ENCODE results near the gene MIEF1.

MIEF1 gene

DNA sequence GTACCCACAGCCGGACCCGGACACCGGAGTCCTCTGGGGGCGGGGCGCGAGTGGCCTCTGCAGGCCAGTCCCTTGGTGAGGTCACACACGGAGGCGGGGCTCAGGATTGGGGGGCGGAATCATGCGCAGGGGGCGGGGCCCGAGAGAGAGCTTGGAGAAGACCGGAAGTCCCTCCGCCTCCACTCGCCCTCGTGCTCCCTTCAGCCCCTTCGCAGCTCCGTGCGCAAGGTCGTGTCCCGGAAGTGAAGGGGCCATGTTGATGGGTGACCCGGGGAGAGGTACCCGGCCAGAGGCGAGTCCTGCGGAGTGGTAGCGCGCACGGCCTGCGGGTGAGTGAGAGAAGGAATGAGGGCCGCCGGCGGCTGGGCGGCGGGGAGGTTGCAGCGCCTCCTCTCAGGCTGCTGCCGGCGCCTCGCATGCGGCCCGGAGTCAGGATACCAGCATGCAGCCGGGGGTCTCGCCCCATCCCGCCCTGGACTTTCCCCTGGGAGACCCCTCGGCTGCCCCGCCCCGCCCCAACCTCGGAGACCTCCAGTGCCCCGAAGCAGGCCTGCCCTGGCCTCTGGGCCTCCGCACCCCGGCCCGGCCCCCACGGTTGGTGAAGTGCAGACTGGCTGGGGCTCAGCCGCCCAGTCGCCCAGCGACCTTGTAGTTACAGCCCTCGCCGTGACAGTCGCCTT lies at the start of gene MIEF1:
Gene MIEF1 (plus strand): TSS at position 182 of the 680 bp plus-strand sequence. CDS start 9,005 bp downstream, outside the sequence.
- H3K4me3 Mint-ChIP-seq = peak within 1 kb of the TSS; percentile 84
- ATAC-seq = peak; percentile 98
- no peaks in the 10 kb centered on the region for H3K9me3 Mint-ChIP-seq
- H3K36me3 Mint-ChIP-seq = peaks cover 28% of the 10 kb centered on the region
- H3K27me3 Mint-ChIP-seq = no peaks in the 10 kb centered on the region
- H3K27ac Mint-ChIP-seq = peak within 1 kb of the TSS; percentile 78
- peaks cover 44% of the 10 kb centered on the region for H3K4me1 Mint-ChIP-seq

DNA sequence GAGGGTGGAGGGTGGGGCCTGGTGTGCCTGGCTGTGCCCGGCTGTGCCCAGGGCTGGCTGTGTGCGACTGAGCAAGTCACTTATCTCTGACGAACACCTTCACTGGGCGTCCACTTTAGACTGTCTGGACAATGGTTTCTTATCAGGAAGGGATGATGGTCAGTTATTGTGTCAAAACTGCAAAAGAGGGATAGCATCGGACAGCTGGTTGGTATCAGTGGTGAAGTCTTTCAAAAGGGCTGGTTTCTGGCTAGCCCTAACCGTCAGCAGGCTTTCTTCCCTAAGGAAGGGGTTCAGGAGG lies 49.4 kb upstream of the MIEF1 start:
- no peak for ATAC-seq
- H3K4me3 Mint-ChIP-seq = no peak overlapping the region
- no peaks in the 10 kb centered on the region for H3K27me3 Mint-ChIP-seq
- peaks cover 82% of the 10 kb centered on the region for H3K4me1 Mint-ChIP-seq
- H3K27ac Mint-ChIP-seq = peak overlapping the region; percentile 56
- H3K9me3 Mint-ChIP-seq = no peaks in the 10 kb centered on the region
- peaks cover 12% of the 10 kb centered on the region for H3K36me3 Mint-ChIP-seq

DNA sequence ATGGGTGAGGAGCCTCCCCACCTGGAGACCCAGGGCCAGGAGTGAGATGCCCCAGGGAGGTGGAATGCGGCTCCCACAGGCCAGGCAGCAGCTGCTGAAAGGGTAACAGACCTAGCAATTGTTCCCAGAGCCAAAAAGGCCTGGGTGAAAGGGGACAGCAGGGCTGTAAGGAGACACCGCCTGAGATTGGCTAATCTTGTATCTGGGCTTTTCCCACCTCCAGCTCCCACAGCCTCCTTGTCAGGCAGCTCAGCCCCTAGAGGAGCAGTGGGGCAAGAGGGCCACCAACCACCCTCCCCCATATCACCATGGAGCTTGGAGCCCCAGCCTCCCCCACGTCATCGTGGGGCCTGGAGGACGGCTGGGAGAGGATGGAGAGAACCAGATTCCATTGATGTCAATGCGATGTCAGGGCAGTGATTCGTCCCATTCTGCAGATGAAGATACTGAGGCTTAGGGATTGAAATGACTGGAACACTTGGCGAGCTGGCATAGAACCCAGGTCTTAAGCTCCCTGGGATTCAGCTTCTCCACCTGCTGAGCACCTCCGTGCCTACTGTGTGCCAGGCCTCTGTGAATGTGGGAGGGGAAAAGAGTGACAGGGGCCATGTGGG lies 48.2 kb upstream of the MIEF1 start:
- H3K4me1 Mint-ChIP-seq = peaks cover 80% of the 10 kb centered on the region
- no peak overlapping the region for H3K4me3 Mint-ChIP-seq
- H3K9me3 Mint-ChIP-seq = no peaks in the 10 kb centered on the region
- no peaks in the 10 kb centered on the region for H3K27me3 Mint-ChIP-seq
- H3K27ac Mint-ChIP-seq = peak overlapping the region; percentile 63
- peaks cover 12% of the 10 kb centered on the region for H3K36me3 Mint-ChIP-seq
- ATAC-seq = no peak

DNA sequence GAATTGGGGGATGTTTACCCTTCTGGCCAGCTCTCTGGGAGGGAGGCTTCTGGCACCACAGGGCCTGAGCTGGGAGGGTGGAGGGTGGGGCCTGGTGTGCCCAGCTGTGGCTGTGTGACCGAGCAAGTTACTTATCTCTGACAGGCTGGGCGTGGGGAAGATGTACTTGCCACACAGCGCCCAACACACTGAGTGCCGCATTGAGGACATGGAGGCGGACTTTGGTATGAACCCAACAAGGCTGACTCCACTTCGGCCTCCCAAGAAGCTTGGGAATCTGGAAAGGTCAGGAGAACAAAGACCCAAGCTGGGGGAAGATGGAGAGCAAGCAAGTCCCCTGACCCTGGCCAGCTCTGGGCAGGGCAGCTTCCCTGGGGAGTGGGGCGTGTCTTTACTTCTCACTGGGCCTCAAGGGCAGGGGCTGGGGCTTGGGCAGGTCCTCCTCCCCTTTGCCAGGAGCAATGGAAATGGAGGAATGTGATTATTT lies 47.7 kb upstream of the MIEF1 start:
- no peaks in the 10 kb centered on the region for H3K27me3 Mint-ChIP-seq
- peak overlapping the region; percentile 63 for H3K27ac Mint-ChIP-seq
- ATAC-seq = no peak

DNA sequence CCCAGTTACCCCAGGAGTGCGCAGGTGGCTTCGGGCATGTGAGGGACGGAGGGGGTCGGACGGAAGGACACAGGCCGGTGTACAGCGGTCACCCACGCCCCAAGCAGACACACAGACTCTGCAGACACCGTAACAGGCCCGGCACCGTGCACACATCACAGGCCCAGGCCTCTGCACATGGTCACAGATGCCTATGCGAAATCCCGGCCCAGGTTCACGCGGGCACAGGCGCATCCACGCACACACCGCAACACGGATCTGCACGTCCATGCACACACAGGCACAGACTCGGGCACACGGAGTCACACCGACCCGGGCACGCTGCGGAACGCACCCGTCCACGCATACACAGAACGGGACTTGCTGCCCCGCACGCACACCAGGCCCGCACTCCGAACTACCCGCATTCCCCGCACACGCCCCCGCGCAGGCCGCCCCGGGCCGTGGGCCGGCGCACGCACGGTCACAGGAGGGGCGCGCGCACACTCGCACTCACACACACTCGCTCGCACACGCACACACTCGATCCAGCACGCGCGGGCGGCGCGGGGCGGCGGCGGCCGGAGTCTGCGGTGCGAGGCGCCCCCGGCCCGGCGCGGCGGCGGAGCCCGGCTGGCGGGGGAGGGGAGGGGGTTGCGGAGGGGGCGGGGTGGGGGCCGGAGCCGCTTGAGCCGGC lies 45.4 kb upstream of the MIEF1 start, which contains the start of gene MGAT3:
Gene MGAT3 (plus strand): TSS at position 491 of the 676 bp plus-strand sequence. CDS start 30,336 bp downstream, outside the sequence.
- no peaks in the 10 kb centered on the region for H3K9me3 Mint-ChIP-seq
- peaks cover 75% of the 10 kb centered on the region for H3K4me1 Mint-ChIP-seq

More for the DNA sequence above, 47.7 kb upstream of the MIEF1 start:
- no peaks in the 10 kb centered on the region for H3K9me3 Mint-ChIP-seq
- peaks cover 77% of the 10 kb centered on the region for H3K4me1 Mint-ChIP-seq
- H3K4me3 Mint-ChIP-seq = no peak overlapping the region
- H3K36me3 Mint-ChIP-seq = peaks cover 12% of the 10 kb centered on the region

DNA sequence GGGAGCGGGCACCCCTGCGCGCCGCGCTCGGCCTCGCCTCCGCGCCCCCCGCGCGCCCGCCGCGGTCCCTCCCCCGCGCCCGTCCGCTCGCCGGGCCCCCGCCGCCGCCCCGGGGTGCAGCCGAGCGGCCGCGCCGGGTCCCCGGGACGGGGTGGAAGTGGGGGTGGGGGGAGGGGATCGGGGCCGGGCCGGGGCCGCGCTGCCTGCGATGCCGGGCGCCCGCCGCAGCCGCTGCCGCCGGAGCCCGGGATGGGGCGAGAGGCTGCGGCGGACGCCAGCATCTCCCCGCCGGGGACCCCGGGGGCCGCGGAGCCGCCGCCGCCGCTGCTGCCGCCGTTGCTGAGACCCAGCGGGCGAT lies 44.9 kb upstream of the MIEF1 start:
- peak; percentile 53 for ATAC-seq
- H3K4me3 Mint-ChIP-seq = no peak overlapping the region
- no peaks in the 10 kb centered on the region for H3K9me3 Mint-ChIP-seq
- H3K27me3 Mint-ChIP-seq = no peaks in the 10 kb centered on the region
- H3K4me1 Mint-ChIP-seq = peaks cover 75% of the 10 kb centered on the region
- H3K27ac Mint-ChIP-seq = no peak overlapping the region
- H3K36me3 Mint-ChIP-seq = peaks cover 12% of the 10 kb centered on the region

More for the DNA sequence above, 45.4 kb upstream of the MIEF1 start, which contains the start of gene MGAT3:
- H3K4me3 Mint-ChIP-seq = peak within 1 kb of the TSS; percentile 62
- peaks cover 12% of the 10 kb centered on the region for H3K36me3 Mint-ChIP-seq
- H3K27ac Mint-ChIP-seq = peak within 1 kb of the TSS; percentile 85
- peak; percentile 17 for ATAC-seq
- H3K27me3 Mint-ChIP-seq = no peaks in the 10 kb centered on the region

DNA sequence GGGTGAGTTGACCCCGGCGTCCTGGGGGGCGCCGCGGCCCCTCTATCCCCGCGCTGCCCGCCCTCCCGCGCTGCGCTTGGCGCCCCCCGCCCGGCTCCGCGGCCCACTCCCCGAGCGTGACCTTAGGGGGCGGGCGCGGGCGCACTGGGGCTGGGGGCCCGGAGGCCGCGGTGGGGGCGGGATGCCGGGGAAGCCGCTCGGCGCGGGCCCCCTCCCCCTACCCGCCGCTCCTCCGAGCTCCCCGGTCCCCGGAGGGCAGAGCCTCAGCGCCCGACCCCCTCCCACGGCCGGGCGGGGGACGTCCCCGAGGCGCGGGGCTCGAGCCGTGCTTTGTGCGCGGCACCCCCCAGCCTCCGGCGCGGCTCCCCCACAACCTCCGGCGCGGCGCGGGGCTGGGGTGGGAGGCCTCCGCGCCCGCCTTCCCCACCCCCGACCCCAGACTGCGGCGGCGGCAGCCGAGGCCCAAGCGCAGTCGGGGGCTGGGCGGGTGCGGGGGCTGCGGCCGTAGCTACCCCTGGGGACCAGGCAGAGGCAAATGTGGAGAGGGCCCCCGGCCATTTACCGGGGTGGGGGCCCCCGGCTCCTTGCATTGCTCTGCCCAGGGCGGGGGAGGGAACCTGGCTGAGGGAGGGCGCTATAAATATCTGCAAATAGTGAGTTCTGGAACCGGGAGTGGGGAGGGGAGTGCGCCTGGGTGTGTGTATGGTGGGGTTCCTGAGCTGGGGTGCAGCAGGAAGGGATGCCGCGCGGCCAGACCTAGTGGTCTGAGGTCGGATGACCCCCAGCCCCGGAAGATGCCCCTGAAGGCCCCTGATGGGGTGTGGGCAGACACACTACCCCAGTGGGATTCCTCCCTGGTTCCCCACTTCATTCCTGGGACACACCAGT lies 44.3 kb upstream of the MIEF1 start:
- ATAC-seq = peak; percentile 64
- H3K36me3 Mint-ChIP-seq = peaks cover 12% of the 10 kb centered on the region
- H3K27me3 Mint-ChIP-seq = no peaks in the 10 kb centered on the region

DNA sequence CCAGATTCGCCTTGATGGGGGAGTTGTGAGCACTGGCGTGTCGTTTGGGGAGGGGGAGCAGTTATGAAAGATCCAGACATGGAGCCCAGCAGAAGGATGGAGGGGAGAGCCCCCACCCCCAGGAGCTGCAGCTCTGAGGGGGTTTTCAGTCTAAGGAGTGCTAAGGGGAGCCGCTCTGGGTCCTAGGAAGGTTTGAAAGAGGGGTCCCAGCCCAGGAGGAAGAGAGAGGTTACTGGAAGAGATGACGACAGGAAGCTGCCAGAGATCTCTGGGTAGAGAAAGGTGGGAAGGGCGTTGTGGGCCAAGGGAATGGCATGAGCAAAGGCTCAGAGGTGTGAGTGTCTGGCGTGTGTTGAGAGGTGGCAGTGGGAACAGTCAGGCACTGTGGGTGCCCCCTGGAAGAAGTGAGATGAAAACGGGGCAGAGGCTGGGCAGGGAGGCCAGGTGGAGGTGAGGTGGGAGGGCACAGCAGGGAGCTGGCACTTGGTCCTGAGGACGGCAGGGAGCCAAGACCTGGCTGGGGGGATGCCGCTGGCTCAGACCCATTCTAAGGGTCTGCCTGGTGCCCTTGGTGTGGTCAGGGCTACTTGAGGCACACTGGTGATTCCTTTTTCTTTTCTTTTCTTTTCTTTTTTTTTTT lies 43.5 kb upstream of the MIEF1 start:
- peaks cover 78% of the 10 kb centered on the region for H3K4me1 Mint-ChIP-seq
- ATAC-seq = no peak
- H3K27ac Mint-ChIP-seq = peak overlapping the region; percentile 85
- H3K27me3 Mint-ChIP-seq = no peaks in the 10 kb centered on the region
- peak overlapping the region; percentile 82 for H3K4me3 Mint-ChIP-seq
- H3K9me3 Mint-ChIP-seq = no peaks in the 10 kb centered on the region
- H3K36me3 Mint-ChIP-seq = peaks cover 12% of the 10 kb centered on the region

More for the DNA sequence above, 44.3 kb upstream of the MIEF1 start:
- Mint-ChIP-seq H3K4me3 (peak overlapping the region; percentile 82), H3K27ac (peak overlapping the region; percentile 85), H3K9me3 (no peaks in the 10 kb centered on the region), H3K4me1 (peaks cover 75% of the 10 kb centered on the region)

DNA sequence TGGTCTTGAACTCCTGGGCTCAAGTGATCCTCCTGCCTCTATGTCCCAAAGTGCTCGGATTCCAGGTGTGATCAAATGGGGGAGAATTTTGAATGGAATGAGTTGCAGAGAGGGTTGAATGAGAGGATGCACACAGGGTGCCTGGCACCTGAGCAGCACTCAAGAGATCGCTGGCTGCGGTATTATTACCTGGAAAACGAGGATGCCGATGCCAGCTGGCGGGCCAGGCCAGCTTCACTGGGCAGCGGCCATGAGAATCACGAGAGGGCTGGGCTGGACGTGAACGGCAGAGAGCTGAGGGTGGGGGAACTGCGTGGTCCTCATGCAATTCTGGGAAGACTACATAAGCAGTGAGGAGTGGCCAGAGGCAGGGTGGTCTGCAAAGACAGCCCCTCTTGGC lies 42.4 kb upstream of the MIEF1 start:
- H3K4me3 Mint-ChIP-seq = no peak overlapping the region
- H3K27me3 Mint-ChIP-seq = no peaks in the 10 kb centered on the region
- H3K36me3 Mint-ChIP-seq = peaks cover 11% of the 10 kb centered on the region
- peak overlapping the region; percentile 85 for H3K27ac Mint-ChIP-seq
- ATAC-seq = no peak
- H3K4me1 Mint-ChIP-seq = peaks cover 78% of the 10 kb centered on the region
- H3K9me3 Mint-ChIP-seq = no peaks in the 10 kb centered on the region

DNA sequence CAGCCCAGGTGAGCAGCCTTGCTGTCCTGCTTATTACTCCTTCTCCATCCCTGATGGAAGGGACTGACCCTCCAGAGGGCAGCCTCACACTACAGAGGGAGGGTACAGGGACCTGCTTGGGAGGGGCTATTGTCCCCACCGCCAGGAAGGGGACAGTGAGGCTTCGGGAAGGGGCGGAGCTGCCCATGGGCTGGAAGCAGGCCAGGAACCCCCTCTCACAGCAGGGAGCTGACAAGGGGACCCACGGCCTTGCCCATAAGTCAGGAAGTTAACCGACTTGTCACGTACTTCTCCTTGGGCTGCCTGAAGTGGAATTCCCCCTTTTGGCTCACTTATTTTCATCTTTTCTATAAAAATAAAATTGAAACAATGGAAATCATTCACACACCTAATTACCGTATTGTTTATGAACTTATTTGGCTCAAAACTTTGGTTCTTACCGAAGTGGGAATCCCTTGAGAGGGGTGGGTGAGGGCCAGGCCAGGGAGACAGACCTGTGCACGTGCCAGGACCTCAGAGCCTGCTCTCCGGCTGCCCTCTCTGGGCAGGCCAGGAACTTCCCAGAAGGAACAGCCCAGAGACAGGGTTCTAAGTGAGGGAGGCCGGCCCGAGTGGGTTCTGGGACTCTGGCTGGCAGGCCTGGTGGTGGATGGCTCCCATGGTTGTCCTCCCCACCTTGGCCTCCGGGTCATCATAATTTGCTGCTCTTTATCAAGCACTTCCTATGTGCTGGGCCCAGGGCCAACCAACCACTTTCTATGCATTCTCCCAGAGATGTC lies 39.5 kb upstream of the MIEF1 start:
- peak overlapping the region; percentile 97 for H3K27ac Mint-ChIP-seq
- peak overlapping the region; percentile 17 for H3K4me3 Mint-ChIP-seq

DNA sequence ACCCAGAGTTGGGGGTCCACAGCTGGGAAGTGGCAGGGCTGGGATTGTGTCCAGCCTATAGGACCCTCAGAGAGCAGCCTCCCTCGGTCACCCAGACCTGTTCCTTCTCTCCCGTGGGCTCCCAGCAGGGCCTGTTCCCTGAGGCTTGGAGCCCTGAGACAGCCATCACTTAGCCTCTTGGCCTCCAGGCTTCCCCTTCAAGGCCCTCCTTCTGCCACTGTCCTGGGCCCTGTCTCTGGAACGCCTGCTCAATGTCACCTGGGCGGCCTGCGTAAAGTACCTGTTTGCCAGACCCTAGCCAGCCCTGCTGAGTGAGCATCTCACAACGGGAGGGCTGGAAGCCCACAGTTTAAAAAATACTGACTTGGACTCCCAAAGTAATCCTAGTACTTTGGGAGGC lies 38.8 kb upstream of the MIEF1 start:
- no peak overlapping the region for H3K4me3 Mint-ChIP-seq
- peaks cover 94% of the 10 kb centered on the region for H3K4me1 Mint-ChIP-seq
- H3K9me3 Mint-ChIP-seq = no peaks in the 10 kb centered on the region

More for the DNA sequence above, 39.5 kb upstream of the MIEF1 start:
- no peak for ATAC-seq
- Mint-ChIP-seq H3K36me3 (no peaks in the 10 kb centered on the region), H3K9me3 (no peaks in the 10 kb centered on the region), H3K4me1 (peaks cover 92% of the 10 kb centered on the region), H3K27me3 (no peaks in the 10 kb centered on the region)

DNA sequence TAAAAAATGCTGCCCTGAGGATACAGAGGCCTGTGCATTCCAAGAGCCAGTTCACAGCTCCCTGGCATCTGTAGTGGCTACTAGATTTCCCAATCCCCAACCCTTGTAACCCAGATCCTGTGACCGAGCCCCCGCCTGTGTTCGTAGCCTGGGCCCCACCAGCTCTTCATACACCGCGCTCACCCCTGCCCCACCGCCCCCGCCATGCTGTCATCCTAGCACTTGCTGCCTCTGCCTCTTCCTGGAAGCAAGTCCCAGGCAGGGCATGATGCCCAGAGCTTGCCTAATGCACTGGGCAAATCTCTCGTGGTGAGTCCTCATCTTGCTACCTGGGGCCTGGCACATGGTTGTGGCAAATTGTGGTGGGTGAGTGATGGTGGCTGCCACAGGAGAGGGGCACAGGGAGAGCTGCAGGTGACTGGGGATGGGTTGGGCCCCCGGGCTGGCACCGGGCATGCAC lies 38.1 kb upstream of the MIEF1 start:
- ATAC-seq = no peak
- Mint-ChIP-seq H3K27ac (peak overlapping the region; percentile 97), H3K36me3 (no peaks in the 10 kb centered on the region), H3K9me3 (no peaks in the 10 kb centered on the region), H3K4me1 (peaks cover 94% of the 10 kb centered on the region), H3K27me3 (no peaks in the 10 kb centered on the region), H3K4me3 (no peak overlapping the region)

More for the DNA sequence above, 38.8 kb upstream of the MIEF1 start:
- no peak for ATAC-seq
- Mint-ChIP-seq H3K27ac (peak overlapping the region; percentile 97), H3K36me3 (no peaks in the 10 kb centered on the region), H3K27me3 (no peaks in the 10 kb centered on the region)

DNA sequence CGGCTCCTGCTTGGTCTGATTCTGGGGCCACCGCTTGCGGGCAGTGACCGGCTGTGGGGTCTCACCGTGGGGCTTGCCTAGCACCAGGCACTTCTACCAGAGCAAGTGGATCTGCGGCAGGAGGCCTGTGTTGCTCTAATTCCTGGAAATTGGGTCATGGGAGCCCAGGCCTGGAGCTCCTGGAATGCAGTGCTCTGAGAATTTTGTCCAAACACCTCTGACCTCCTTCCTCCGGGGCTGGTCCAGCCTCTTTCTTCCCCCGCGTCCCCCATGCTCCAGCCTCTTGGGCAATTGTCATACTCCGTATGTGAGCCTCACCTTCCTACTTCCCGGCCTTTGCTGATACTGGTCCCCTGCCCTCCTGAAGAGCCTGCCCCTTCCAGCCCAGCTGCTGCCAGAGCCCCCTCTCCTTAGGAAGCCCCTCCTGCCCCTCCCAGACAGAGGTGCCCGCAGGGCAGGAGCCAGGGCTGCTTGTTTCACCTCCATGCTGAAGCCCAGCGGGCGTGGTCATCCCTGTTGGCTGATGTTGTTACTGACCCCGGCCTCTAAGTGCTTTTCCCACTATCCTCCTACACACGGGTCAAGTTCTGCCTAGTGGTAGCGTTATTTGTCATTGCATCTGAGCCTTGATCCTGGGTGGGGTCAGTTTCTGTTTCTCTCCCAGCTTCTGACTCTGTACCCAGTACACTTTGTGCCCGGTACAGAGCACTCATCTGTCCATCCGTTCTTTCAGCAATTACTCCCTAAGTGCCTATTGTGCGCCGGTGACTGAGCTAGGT lies 35.7 kb upstream of the MIEF1 start:
- ATAC-seq = no peak
- H3K27me3 Mint-ChIP-seq = no peaks in the 10 kb centered on the region
- peaks cover 100% of the 10 kb centered on the region for H3K4me1 Mint-ChIP-seq
- no peaks in the 10 kb centered on the region for H3K36me3 Mint-ChIP-seq
- peak overlapping the region; percentile 63 for H3K4me3 Mint-ChIP-seq
- H3K9me3 Mint-ChIP-seq = no peaks in the 10 kb centered on the region
- H3K27ac Mint-ChIP-seq = peak overlapping the region; percentile 97

Data from stimulated activated memory B cell treated with anti-CD40 and anti-IgM and Interleukin-4, amounts not matched to agents 10 μg/mL and 1 μg/mL and 100 μg/mL, for 72 hours (primary cell).